Adrenal gland (tissue), 12 donors: ENCODE results near the gene ALDH7A1. TPM values are rescaled to one million over a fixed set of nuclear protein-coding genes. Genes with fewer than 3 reads are reported as not detected.

Experiments used
- DNase-seq, 7 donors: peaks; one replicate each; pipeline ENCODE4 v3.0.0-alpha.2; 2019 to 2020
- H3K27ac ChIP-seq, 5 donors: fragments of 200-600 bp; sonication (generic) in 4 of 5; 1 replicate in 3 of 5; 2 replicates in 2 of 5; pipeline versions ENCODE4 v1.5.1 to v1.8.0; 2016 to 2020; ENCODE audit warnings: mild to moderate bottlenecking in 1 of 5
- H3K27me3 ChIP-seq: fragments of 200-600 bp; 2 replicates; pipeline ENCODE4 v1.8.0; 2021
- H3K36me3 ChIP-seq, 2 donors: fragments of 200-600 bp; replicated peaks in 1 of 2; 1 replicate in 1 of 2; 2 replicates in 1 of 2; pipeline versions ENCODE4 v1.5.1 to v1.8.0; 2018 to 2022
- H3K4me1 ChIP-seq, 2 donors: fragments of 200-600 bp; replicated peaks in 1 of 2; 1 replicate in 1 of 2; 2 replicates in 1 of 2; pipeline versions ENCODE4 v1.5.1 to v1.8.0; 2018 to 2021
- H3K4me3 ChIP-seq, 4 donors: fragments of 200-600 bp; sonication (generic) in 3 of 4; one replicate each; pipeline ENCODE4 v1.5.1; 2016 to 2018
- H3K9me3 ChIP-seq, 3 donors: fragments of 200-600 bp; sonication (generic) in 1 of 3; replicated peaks in 1 of 3; 1 replicate in 2 of 3; 2 replicates in 1 of 3; pipeline versions ENCODE4 v1.5.1 to v1.8.0; 2016 to 2021
- CTCF ChIP-seq, 6 experiments: fragments of 450-650 bp in 4 of 6; fragments of 200-600 bp in 2 of 6; sonication (generic) in 1 of 6; IDR thresholded peaks; 1 replicate in 5 of 6; 2 replicates in 1 of 6; pipeline versions ENCODE4 v1.5.1 to v1.8.0; 2016 to 2021; ENCODE audit warnings: antibody characterized with exemption in 6 of 6, mild to moderate bottlenecking in 2 of 6, moderate library complexity in 1 of 6
- POLR2A ChIP-seq, 2 donors: fragments of 450-650 bp; IDR thresholded peaks; one replicate each; pipeline ENCODE4 v1.6.1; 2017; ENCODE audit warnings: antibody characterized with exemption in 2 of 2, mild to moderate bottlenecking in 2 of 2, moderate library complexity in 1 of 2
- WGBS, 4 donors: extraction: QIAGEN DNeasy Blood & Tissue Kit in 2 of 4; methylation state at CpG; one replicate each; pipeline versions ENCODE4 v1.1.5 to v1.1.7; 2013 to 2017; 5-methylcytosine and 5-hydroxymethylcytosine counted together
- intact Hi-C, 2 donors: fragments of 100-400 bp; cut with DNase I; formaldehyde crosslinking; loops; one replicate each; pipeline versions ENCODE4 v1.14.1 to v1.15.0; 2022 to 2023
- polyA plus RNA-seq, 3 donors: library from polyadenylated mRNA; stranded (reverse); fragments of 200-250 nt in 2 of 3; fragments of 350-450 nt in 1 of 3; fragmentation: Illumina TruSeq in 1 of 3; extraction: RNeasy Lipid Tissue Mini Kit (QIAGEN cat#74804) in 1 of 3; gene quantifications; one replicate each; pipeline ENCODE4 v1.2.3, GENCODE V29; 2013 to 2014
- total RNA-seq, 9 donors: library from RNA; depleted of rRNA in 4 of 9; stranded (reverse); fragments of >200 nt in 4 of 9; fragments of 120-200 nt in 1 of 9; fragmentation: NEBNext Ultra II Directional in 1 of 9; extraction: Animal tissue kit (Norgen Biotek cat#: 25700) in 1 of 9; gene quantifications; one replicate each; pipeline versions ENCODE4 v1.1.0 to v1.2.4, GENCODE V29; 2013 to 2023
- donor health status: healthy with polysubstance abuse.
- donor health status: Bipolar disorder and iron deficiency.
- donor health status: DM: yes; HTN: yes; CAD: no.
- donor health status: DM: no; HTN: no; CAD: no.
- donor health status: DM: no; HTN: no; CAD: no.
- donor health status: DM: yes; HTN: yes; CAD: no.

Gene ALDH7A1
- total and polyA plus RNA-seq, 12 donors = 34.6 to 112 (median 66.2) TPM

- no peak overlapping the region for H3K4me3 ChIP-seq
- DNase-seq = peak; percentile 48 to 70 (median 67)
- H3K4me1 ChIP-seq = peaks cover 0 to 6% of the 10 kb centered on the region in 2 donors
- no peaks in the 10 kb centered on the region for H3K9me3 ChIP-seq
- H3K27ac ChIP-seq = peak overlapping the region in 3 of 5 donors; percentile 37 to 47 (median 47)
- H3K27me3 ChIP-seq = no peaks in the 10 kb centered on the region
- WGBS, 4 donors = 48 to 64% (median 58%) methylated on average over 9 of the region's 9 CpGs
- TF ChIP-seq CTCF (IDR thresholded peaks at IDR 0.05) (no peak), POLR2A (IDR thresholded peaks at IDR 0.05) (no peak)
- H3K36me3 ChIP-seq = peaks cover 0 to 34% of the 10 kb centered on the region in 2 donors
- intact Hi-C loops = no loop called here
Observed at GRCh38 chr5:126587551-126588390, 7.2 kb downstream of the ALDH7A1 start.

- DNase-seq = no peak
- no peaks in the 10 kb centered on the region for H3K27me3 ChIP-seq
- H3K4me1 ChIP-seq = peaks cover 0 to 6% of the 10 kb centered on the region in 2 donors
- no peak overlapping the region for H3K4me3 ChIP-seq
- peaks cover 0 to 63% of the 10 kb centered on the region in 2 donors for H3K36me3 ChIP-seq
- no peaks in the 10 kb centered on the region for H3K9me3 ChIP-seq
- no peak overlapping the region for H3K27ac ChIP-seq
- 88 to 99% (median 94%) methylated on average over 3 of the region's 3 CpGs for WGBS, 4 donors
- intact Hi-C loops = no loop called here
- no peak for TF ChIP-seq CTCF (IDR thresholded peaks at IDR 0.05)
- no peak for TF ChIP-seq POLR2A (IDR thresholded peaks at IDR 0.05)
Observed at GRCh38 chr5:126583761-126584160, 11.3 kb downstream of the ALDH7A1 start.

GRCh38 chr5:126579716-126580115, 15.3 kb downstream of the ALDH7A1 start:
- peaks cover 0 to 80% of the 10 kb centered on the region in 2 donors for H3K36me3 ChIP-seq

More at GRCh38 chr5:126579716-126580115, 15.3 kb downstream of the ALDH7A1 start:
- DNase-seq = peak in 1 of 7 donors; percentile 6
- Histone ChIP-seq H3K4me1 (no peaks in the 10 kb centered on the region), H3K4me3 (no peak overlapping the region), H3K9me3 (no peaks in the 10 kb centered on the region), H3K27ac (no peak overlapping the region), H3K27me3 (no peaks in the 10 kb centered on the region)
- WGBS, 4 donors = 86 to 95% (median 94%) methylated on average over 2 of the region's 2 CpGs
- intact Hi-C loops = no loop called here
- no peak for TF ChIP-seq POLR2A (IDR thresholded peaks at IDR 0.05)
- no peak for TF ChIP-seq CTCF (IDR thresholded peaks at IDR 0.05)
